Activated naive CD4-positive, alpha-beta T cell treated with anti-CD3 and anti-CD28 coated beads, Interleukin-2, amount 10 ng/mL, durations not matched to agents 7 days and 5 days (primary cell): ENCODE data around the gene LENG9.

Experiments
- CTCF ChIA-PET: fragments of 350-600 bp; sonication (Branson Sonifier 250); formaldehyde crosslinking; loops from one replicate; lab custom pipeline; 2021; ENCODE audit warnings: antibody characterized with exemption; lab: Charles Lee
- DNase-seq: peaks from one replicate; pipeline ENCODE4 v3.0.0-alpha.2; 2020
- H3K27ac Mint-ChIP-seq: one replicate; pipeline ENCODE4 v1.8.0; 2021; ENCODE audit warnings: mild to moderate bottlenecking, moderate library complexity, mixed read lengths
- H3K27me3 Mint-ChIP-seq: one replicate; pipeline ENCODE4 v1.8.0; 2021; ENCODE audit warnings: mild to moderate bottlenecking, mixed read lengths
- H3K36me3 Mint-ChIP-seq: one replicate; pipeline ENCODE4 v1.8.0; 2021; ENCODE audit warnings: mixed read lengths
- H3K4me1 Mint-ChIP-seq: one replicate; pipeline ENCODE4 v1.8.0; 2021; ENCODE audit warnings: mixed read lengths
- H3K4me3 Mint-ChIP-seq: one replicate; pipeline ENCODE4 v1.8.0; 2021; ENCODE audit warnings: mild to moderate bottlenecking, moderate library complexity, mixed read lengths
- H3K9me3 Mint-ChIP-seq: one replicate; pipeline ENCODE4 v1.8.0; 2021; ENCODE audit warnings: mixed read lengths

Gene LENG9

GRCh38 chr19:54492568-54492967, 29.0 kb upstream of the LENG9 start:
- no peaks in the 10 kb centered on the region for H3K36me3 Mint-ChIP-seq
- no peak overlapping the region for H3K27ac Mint-ChIP-seq
- no peaks in the 10 kb centered on the region for H3K9me3 Mint-ChIP-seq
- peaks cover 75% of the 10 kb centered on the region for H3K27me3 Mint-ChIP-seq
- no peak overlapping the region for H3K4me3 Mint-ChIP-seq
- H3K4me1 Mint-ChIP-seq: peaks cover 7% of the 10 kb centered on the region
- no peak for DNase-seq
- CTCF ChIA-PET: no interaction called here

- Mint-ChIP-seq H3K27ac (no peak overlapping the region), H3K4me3 (no peak overlapping the region), H3K27me3 (peaks cover 67% of the 10 kb centered on the region), H3K36me3 (no peaks in the 10 kb centered on the region), H3K9me3 (no peaks in the 10 kb centered on the region), H3K4me1 (no peaks in the 10 kb centered on the region)
- CTCF ChIA-PET: no interaction called here
- DNase-seq: no peak
These were observed 26.2 kb upstream of the LENG9 start for GRCh38 chr19:54489766-54490165.

GRCh38 chr19:54489341-54489740, 25.8 kb upstream of the LENG9 start:
- H3K4me3 Mint-ChIP-seq: no peak overlapping the region
- H3K27ac Mint-ChIP-seq: no peak overlapping the region
- DNase-seq: no peak
- H3K36me3 Mint-ChIP-seq: no peaks in the 10 kb centered on the region
- no peaks in the 10 kb centered on the region for H3K4me1 Mint-ChIP-seq
- CTCF ChIA-PET: no interaction called here
- peaks cover 68% of the 10 kb centered on the region for H3K27me3 Mint-ChIP-seq
- no peaks in the 10 kb centered on the region for H3K9me3 Mint-ChIP-seq

- Mint-ChIP-seq H3K4me3 (no peak overlapping the region), H3K4me1 (peaks cover 16% of the 10 kb centered on the region), H3K27ac (no peak overlapping the region), H3K27me3 (peaks cover 47% of the 10 kb centered on the region), H3K36me3 (no peaks in the 10 kb centered on the region), H3K9me3 (no peaks in the 10 kb centered on the region)
- CTCF ChIA-PET: no interaction called here
- DNase-seq: no peak
These were observed 22.3 kb upstream of the LENG9 start for GRCh38 chr19:54485851-54486250.

GRCh38 chr19:54484451-54484850, 20.9 kb upstream of the LENG9 start:
- Mint-ChIP-seq H3K27me3 (peaks cover 38% of the 10 kb centered on the region), H3K9me3 (no peaks in the 10 kb centered on the region), H3K4me1 (peaks cover 16% of the 10 kb centered on the region), H3K4me3 (no peak overlapping the region), H3K27ac (no peak overlapping the region), H3K36me3 (no peaks in the 10 kb centered on the region)
- DNase-seq: no peak
- CTCF ChIA-PET: no interaction called here

GRCh38 chr19:54482889-54483288, 19.3 kb upstream of the LENG9 start:
- no peak overlapping the region for H3K27ac Mint-ChIP-seq
- H3K36me3 Mint-ChIP-seq: no peaks in the 10 kb centered on the region
- CTCF ChIA-PET: interaction anchor here (0.8 to 7.1 kb wide), 3 partner anchors 17 to 192 kb away, joined by 4 to 93 read pairs (median 29); no protein-coding TSS in a partner anchor
- no peak overlapping the region for H3K4me3 Mint-ChIP-seq
- DNase-seq: no peak
- no peaks in the 10 kb centered on the region for H3K9me3 Mint-ChIP-seq
- peaks cover 44% of the 10 kb centered on the region for H3K27me3 Mint-ChIP-seq
- peaks cover 16% of the 10 kb centered on the region for H3K4me1 Mint-ChIP-seq

GRCh38 chr19:54481326-54481930, 17.9 kb upstream of the LENG9 start:
- Mint-ChIP-seq H3K9me3 (no peaks in the 10 kb centered on the region), H3K4me3 (no peak overlapping the region), H3K4me1 (peaks cover 16% of the 10 kb centered on the region), H3K36me3 (no peaks in the 10 kb centered on the region), H3K27ac (no peak overlapping the region), H3K27me3 (peaks cover 59% of the 10 kb centered on the region)
- DNase-seq: peak; percentile 54
- CTCF ChIA-PET: interaction anchor here (0.6 to 7.1 kb wide), 13 partner anchors 12 to 438 kb away, joined by 3 to 93 read pairs (median 3); no protein-coding TSS in a partner anchor

- DNase-seq: no peak
- CTCF ChIA-PET: interaction anchor here (1.1 to 7.1 kb wide), 7 partner anchors 39 to 215 kb away, joined by 3 to 93 read pairs (median 10); no protein-coding TSS in a partner anchor
- peaks cover 16% of the 10 kb centered on the region for H3K4me1 Mint-ChIP-seq
- no peak overlapping the region for H3K4me3 Mint-ChIP-seq
- H3K27ac Mint-ChIP-seq: no peak overlapping the region
- no peaks in the 10 kb centered on the region for H3K9me3 Mint-ChIP-seq
- peaks cover 53% of the 10 kb centered on the region for H3K27me3 Mint-ChIP-seq
- no peaks in the 10 kb centered on the region for H3K36me3 Mint-ChIP-seq
These were observed 16.5 kb upstream of the LENG9 start for GRCh38 chr19:54480051-54480450.

GRCh38 chr19:54478677-54479266, 15.2 kb upstream of the LENG9 start:
- Mint-ChIP-seq H3K4me3 (no peak overlapping the region), H3K27ac (no peak overlapping the region), H3K27me3 (peaks cover 47% of the 10 kb centered on the region), H3K4me1 (peaks cover 14% of the 10 kb centered on the region), H3K9me3 (no peaks in the 10 kb centered on the region), H3K36me3 (no peaks in the 10 kb centered on the region)
- CTCF ChIA-PET: interaction anchor here (0.7 to 7.1 kb wide), 11 partner anchors 28 to 381 kb away, joined by 3 to 93 read pairs (median 3); no protein-coding TSS in a partner anchor
- peak; percentile 54 for DNase-seq

GRCh38 chr19:54477650-54478049, 14.1 kb upstream of the LENG9 start:
- CTCF ChIA-PET: interaction anchor here (1.2 to 7.1 kb wide), 5 partner anchors 9 to 197 kb away, joined by 3 to 93 read pairs (median 4); no protein-coding TSS in a partner anchor
- Mint-ChIP-seq H3K27me3 (peaks cover 53% of the 10 kb centered on the region), H3K36me3 (no peaks in the 10 kb centered on the region)

GRCh38 chr19:54475706-54476105, 12.1 kb upstream of the LENG9 start:
- Mint-ChIP-seq H3K27ac (no peak overlapping the region), H3K9me3 (no peaks in the 10 kb centered on the region)
- CTCF ChIA-PET: no interaction called here

More at GRCh38 chr19:54477650-54478049, 14.1 kb upstream of the LENG9 start:
- Mint-ChIP-seq H3K9me3 (no peaks in the 10 kb centered on the region), H3K27ac (no peak overlapping the region), H3K4me3 (no peak overlapping the region), H3K4me1 (peaks cover 13% of the 10 kb centered on the region)
- no peak for DNase-seq

GRCh38 chr19:54473892-54474372, 10.4 kb upstream of the LENG9 start:
- DNase-seq: no peak
- CTCF ChIA-PET: interaction anchor here (1.9 kb wide), 1 partner anchor 201 kb away, joined by 10 read pairs; no protein-coding TSS in a partner anchor
- Mint-ChIP-seq H3K4me3 (no peak overlapping the region), H3K9me3 (no peaks in the 10 kb centered on the region), H3K4me1 (peaks cover 8% of the 10 kb centered on the region), H3K27ac (no peak overlapping the region), H3K27me3 (peaks cover 72% of the 10 kb centered on the region), H3K36me3 (no peaks in the 10 kb centered on the region)

More at GRCh38 chr19:54475706-54476105, 12.1 kb upstream of the LENG9 start:
- no peak for DNase-seq
- peaks cover 59% of the 10 kb centered on the region for H3K27me3 Mint-ChIP-seq
- H3K36me3 Mint-ChIP-seq: no peaks in the 10 kb centered on the region
- H3K4me3 Mint-ChIP-seq: no peak overlapping the region
- H3K4me1 Mint-ChIP-seq: peaks cover 6% of the 10 kb centered on the region

- DNase-seq: no peak
- H3K4me3 Mint-ChIP-seq: no peak within 1 kb of the TSS
- no peak within 1 kb of the TSS for H3K27ac Mint-ChIP-seq
- no peaks in the 10 kb centered on the region for H3K9me3 Mint-ChIP-seq
- H3K27me3 Mint-ChIP-seq: peaks cover 73% of the 10 kb centered on the region
- CTCF ChIA-PET: interaction anchor here (1.9 kb wide), 1 partner anchor 202 kb away, joined by 10 read pairs; no protein-coding TSS in a partner anchor
- peaks cover 8% of the 10 kb centered on the region for H3K4me1 Mint-ChIP-seq
- no peaks in the 10 kb centered on the region for H3K36me3 Mint-ChIP-seq
These were observed 9.7 kb upstream of the LENG9 start, which contains the start of gene CDC42EP5 for GRCh38 chr19:54473071-54473891. CDC42EP5 (minus strand) TSS chr19:54473296; CDS start chr19:54465547, 7,749 bp downstream.
